COLO668 (cell line): Measurements from ENCODE around the gene EEFSEC.

Experiments
- DNase-seq: peaks from one replicate; lab custom pipeline; 2025; ENCODE audit not compliant: unreplicated experiment; lab: John Stamatoyannopoulos, UW

Gene EEFSEC

DNA sequence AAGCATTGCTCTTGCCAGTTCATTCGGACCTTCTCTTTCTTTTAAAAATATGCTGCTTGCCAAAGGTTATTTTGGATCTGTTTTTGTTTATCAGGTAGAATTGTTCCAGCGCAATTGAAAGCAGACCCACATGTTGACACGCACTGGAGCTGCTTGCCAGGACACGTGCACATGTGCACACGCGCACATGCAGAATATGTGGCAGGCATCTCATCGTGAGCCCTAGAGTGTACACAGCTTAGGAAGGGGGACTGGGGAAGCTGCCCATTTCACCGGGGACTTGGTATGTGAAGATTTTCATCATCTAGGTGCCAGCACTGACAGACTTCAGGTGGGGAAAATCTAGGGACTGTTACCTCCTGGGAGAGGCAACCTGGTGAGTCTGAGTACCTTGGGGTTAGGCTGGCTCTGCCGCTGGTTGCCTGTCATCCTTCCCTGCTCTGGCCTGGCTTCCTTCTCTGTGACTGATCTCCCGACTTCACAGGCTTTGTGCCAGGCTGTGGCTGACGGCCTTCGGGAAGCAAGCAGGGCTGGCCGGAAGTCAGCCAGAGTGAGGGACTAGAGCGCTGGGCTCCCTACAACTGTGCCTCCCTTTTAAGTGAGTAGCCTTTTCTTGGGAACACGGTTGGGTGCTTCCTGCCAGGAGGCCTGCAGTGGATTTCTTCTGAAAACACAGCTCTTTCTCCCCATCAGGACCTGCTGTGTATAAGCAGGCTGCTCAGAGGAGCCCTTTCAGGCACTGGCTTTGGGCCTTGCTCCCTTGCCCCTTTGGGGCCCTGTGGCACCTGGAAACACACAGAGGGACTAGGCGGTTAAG, 129.3 kb downstream of the EEFSEC start:
- no peak for DNase-seq

DNA sequence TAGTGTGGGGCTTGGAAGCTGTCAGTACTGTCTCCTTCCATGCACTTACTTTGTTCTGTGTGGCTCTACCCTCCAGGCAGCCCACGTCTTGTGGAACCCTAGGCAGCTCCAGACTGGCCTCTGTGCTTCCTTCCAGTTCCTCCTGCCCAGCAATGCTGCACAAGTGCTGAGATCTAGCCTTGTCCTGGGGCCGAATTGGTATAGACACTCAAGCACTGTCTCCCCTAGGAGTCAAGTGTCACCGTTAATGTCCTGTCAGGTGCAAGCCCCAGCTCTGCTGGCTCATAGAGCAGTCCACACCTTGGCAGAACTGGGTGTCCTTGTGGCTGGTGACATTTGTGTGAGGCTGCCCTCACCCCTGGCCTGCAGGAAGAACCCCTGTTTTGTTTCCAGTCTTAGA, 130.1 kb downstream of the EEFSEC start:
- no peak for DNase-seq

DNA sequence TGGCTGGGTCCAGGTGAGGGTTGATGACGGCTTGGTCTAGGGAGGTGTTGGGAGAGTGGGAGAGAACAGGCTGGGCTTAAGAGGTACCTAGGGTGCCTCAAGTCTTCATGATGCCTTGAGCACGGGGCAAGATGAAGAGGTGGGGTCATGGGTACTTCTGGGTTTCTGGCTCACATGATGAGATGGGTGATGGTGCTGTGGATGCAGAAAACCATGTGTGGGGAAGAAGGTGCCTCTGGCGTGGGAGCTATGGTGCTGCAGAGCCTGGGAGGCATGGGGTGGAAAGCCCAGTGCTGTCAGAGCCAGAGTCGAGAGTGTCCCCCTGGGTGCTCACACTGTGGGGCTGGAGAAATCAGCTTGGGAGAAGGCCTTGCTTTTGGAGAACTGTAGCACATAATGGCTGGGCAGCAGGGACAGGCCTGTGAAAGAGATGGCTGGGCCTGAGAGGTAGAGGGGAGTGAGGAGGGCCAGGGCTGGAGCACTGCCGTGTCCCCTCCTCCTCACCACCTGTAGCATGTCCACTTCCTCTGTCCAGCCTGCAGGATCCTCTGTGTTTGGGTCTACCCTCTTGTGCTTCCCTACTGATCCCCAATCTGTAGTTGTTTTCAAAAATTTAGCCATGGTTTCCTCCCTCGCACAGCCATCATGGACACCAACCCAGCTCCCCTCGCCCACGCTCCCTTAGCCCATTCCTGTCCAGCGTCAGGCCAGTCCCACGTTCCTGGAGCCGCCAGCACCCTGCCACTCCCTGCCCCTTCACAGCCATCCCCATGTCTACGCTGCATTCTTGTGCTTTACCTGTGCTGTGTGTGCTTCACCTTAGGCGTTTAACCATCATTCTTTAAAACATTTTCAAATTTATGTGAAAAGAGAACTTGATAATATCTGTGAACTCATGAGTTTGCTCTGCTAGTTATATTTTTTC, 132.0 kb downstream of the EEFSEC start:
- no peak for DNase-seq

DNA sequence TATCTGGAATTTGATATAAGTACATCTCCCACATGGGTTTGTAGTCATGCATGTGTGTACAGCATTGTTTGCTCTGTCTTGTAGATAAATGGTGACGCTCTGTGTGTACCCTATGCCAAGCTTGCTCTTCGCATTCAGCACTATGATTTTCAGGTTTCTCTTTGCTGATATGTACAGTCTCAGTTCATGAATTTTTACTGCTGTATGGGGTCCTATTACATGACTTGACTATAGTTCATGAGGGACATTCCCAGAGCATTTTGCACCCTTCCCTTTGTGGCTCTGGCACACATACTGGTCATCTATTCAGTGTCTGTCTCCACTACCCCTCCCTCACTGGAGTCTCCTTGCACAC, 132.7 kb downstream of the EEFSEC start:
- no peak for DNase-seq

DNA sequence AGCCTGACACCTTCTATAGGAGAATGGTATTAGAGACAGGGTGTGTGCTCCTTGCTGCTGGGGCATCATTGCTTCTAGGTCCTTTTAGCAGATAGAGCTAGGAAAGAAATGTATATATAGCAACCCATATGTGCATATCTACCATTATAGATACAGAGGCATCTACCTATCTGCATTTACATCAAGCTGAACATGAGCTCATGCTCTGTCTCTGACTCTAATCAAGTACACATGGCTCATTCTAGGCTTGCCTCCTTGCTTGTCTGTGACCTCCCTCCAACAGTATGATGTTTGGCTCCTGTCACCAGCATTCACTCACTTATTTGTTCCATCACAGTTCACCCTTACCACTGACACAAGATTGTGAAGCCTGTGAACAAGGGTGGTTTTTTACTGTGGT, 133.4 kb downstream of the EEFSEC start:
- DNase-seq, result no peak

DNA sequence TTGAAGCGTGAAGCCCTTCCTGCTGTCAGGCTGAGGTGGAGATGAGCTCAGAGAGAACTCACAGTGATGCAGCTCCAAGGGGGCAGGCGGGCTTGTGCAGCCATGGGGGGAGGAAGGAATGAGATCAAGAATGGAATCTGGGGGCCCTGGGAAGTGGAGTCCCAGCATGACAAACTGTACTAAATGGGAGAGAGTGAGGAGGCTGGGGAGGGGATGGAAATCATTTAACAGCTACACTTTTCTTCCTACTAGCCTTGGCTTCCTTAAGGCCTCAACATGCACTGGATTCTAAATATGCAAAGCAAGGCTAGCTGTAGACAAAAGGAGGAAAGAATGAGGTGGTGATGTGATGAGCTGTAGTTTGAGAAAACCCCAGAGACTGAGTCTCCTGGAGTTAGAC, 133.9 kb downstream of the EEFSEC start:
- DNase-seq, result no peak

DNA sequence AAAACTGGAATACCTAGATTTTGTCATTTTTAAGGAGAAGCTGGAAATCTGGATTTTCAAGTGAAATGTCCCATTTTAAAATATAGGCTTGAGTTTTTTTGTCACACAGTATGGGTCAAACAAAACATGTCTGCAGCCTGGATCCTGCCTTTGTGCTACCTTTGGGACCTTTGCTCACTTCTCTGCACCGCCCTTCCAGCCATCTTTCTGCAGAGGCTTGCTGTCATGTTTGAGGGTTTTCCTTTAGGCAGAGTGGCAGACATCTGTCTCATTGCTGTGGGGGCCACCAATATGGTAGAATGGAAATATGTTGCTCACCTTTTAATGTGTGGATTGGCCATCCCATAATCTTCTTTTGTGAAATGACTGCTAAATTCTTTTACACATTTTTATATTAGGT, 136.3 kb downstream of the EEFSEC start:
- DNase-seq, result no peak

DNA sequence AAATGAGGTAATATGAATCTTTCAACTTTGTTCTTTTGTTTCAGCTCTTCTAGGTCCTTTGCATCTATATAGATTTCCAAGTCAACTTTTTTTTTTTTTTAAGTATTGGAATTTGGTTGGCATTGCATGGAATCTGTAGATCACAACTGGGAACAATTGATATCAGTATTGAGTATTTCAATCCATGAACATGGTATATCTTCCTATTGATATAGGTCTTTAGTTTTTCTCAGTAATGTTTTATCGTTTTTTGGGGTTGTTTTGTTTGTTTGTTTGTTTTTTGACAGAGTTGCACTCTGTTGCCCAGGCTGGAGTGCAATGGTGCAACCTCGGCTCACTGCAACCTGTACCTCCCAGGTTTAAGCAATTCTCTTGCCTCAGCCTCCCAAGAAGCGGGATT, 137.2 kb downstream of the EEFSEC start:
- DNase-seq, result no peak

DNA sequence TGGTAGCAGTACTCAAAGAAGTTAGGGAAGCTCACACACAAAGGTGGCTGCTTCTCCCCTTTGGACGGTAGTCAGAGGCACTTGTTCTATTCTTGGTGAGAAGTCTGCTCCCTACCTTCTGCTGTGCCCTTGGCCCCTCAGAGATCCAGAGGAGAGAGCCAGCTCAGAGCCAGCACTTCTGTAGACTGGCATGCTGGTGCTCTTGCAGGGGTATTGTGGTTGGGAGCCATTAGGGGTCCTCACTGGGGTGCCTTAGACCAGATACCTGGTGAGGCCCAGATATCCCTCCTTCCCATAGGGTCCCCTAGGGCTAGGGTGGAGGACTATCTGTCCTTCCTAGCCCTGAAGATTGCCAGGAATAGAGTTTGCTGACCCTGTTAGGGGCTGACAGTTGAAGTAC, 140.6 kb downstream of the EEFSEC start:
- no peak for DNase-seq

DNA sequence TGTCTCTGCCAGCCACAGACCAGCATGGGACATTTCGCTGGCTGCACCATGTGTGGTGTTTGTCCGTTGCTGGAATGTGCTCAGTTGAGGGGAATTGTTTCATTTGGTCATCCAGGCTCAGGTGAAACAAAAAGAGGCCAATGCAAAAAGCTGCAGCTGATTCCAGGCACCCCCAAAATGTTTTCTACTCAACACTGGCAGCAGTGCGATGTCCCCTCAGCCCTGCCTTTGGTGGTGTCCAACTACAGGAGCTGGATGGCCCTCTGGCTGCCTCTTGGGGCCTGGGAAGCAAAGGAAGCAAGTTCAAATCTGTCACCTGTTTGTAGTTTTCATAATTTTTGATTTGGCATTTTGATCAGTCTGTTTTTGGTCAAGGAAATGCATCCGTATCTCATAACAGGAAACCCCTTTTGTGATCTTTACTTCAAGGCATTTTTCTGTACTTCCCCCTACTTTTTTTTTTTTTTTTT, 141.8 kb downstream of the EEFSEC start:
- DNase-seq, result no peak

DNA sequence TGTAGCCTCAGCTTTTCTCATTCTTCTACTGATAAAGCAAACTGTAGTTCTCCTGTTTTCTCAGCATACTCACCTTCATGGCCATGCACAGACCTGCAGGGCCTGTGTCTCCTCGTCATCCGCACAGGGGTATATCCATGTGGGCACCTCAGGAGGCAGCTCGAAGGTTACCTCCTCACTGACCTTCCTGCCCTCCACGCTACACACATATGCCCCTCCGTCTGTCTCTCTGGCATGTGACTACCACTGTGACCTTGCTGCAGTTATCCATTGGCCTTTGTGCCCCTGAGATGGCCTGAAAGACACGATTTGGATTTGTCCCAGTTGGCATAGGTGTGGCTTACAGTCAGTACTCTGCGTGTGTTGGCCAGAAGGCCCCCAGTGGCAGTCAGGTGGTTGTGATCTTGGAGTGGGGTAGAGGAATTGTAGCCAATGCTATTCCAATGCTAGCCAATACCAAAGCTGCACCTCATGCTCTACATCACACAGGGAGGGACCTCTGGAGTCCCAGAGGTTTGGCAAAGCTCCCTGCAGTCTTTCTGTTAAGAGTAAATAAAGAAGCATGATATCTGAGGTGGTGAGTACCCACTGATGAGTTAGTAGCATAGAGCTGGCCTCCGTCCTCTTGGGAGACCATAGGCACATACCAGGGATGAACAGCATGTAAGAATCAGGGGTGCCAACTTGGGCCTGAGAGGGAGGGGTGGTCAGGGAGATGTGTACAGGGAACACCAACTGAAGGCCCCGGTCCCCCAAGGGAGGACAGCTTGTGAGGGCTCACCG, 143.4 kb downstream of the EEFSEC start:
- DNase-seq, result no peak

DNA sequence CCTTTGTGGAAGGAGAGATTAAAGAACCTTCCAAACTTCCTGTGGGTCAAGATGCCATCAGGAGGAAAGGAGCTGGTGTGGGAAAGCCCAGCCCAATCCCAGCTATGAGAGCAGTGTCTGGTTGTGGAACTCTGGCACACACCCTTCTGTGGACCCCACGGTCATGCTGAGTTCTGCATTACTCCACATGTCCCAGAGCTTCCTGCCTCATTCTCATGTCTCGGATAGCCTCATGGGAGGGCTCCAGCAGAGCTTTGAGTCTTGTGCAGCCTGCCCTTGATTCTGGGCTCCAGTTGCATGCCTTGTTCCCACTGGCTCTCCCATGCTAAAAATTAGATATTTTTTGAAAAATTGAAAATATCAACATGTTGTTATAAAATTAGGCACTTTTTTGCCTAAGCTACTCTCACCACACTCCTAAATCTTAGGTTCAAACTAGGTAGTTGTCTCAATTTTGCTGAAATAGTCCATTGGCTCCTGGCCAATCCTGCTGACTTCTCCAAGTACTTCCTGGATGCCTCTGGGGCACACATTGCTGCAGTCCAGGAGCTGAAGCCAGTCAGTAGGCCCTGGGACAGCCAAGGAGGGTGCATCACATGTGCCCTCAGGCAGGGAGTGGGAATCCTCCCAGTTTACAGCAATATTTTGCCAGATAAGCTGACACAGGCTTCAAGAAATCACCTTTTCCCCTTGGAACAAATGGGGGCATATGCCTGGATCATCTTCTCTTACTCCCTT, 144.3 kb downstream of the EEFSEC start:
- no peak for DNase-seq

DNA sequence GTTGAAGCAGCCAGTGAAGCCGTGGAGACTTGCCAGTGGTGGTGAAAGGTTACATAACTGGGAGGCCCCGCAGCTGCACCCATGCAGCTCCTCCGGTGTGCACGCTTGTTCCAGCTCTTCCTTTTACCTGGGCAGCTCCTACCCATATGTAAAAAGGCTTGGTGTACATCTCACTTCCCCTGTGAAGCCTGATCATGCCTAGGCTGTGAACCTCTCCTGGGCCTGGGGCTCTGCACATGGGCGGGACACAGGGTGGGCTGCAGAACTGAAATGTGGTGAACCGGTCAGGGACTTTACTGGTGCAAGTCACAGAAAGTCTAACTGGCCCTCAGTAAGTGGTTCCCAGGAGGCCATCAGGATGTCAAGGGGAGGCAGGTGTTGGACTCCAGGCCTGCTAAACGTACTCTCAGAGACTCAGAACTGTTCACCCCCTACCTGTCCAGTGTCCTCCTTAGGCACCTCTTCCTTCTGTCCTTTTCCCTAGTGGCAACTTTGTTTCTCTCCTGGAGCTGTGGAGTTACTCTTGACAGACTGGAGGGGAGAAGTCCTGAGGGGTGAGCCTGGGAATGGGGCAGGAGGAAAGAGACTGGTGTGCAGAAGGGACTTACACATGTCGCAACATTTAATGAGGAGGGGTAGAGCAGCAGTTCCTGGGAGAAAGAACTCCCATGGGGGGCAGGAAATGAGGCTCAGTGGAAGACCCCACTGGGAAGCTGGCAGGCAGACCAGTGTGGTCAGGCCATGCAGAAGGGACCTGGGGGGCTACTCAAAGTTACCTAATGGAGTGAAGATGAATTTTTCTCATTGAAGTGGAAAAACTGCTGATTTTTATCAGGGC, 148.1 kb downstream of the EEFSEC start:
- no peak for DNase-seq

DNA sequence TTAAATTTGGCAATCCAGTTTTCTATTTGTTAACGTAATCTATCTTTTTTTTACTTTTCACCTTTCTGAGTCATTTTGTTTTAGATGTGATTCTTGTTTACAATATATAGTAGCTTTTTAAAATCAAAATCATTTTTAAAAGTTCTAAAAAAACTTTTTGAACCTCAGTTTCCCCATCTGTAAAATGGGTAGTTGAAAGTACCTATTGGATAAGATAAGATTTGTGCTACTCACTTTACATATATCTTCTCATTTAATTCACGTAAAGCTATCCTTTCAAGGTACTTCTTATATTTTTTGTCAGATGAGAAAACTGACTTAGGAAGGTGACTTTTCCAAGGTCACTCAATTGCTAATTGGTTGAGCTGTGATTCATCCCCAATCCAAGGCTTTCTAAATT, 153.2 kb downstream of the EEFSEC start:
- DNase-seq, result no peak

DNA sequence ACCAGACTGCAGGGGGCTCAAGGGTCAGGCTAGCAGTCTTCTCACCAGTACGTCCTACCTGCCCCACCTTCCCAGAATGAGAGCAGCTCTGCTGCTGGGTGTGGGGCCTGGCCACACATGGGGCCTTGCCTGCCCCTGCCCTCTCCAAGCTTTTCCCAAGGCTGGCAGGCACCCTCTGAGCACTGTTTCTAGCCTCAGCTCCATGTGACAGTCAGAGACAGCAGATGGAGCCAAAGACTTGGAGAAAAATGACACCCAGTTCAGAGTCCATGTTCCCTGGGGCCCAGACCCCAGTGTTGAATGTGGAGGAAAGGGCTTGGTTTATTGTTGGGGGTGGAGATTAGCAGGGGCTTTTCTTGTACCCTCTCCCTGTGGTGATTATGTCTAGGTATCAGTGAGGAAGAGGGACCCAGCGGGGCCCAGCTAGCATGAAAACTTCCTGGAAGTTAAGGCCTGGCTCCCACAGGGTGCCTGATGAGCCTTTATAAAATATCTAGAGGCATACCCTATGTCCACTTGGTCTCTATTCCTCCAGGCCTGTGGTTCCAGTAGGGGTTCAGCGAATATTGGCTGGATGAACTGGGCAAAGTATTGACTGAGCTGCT, 153.8 kb downstream of the EEFSEC start:
- DNase-seq, result peak; percentile 10

DNA sequence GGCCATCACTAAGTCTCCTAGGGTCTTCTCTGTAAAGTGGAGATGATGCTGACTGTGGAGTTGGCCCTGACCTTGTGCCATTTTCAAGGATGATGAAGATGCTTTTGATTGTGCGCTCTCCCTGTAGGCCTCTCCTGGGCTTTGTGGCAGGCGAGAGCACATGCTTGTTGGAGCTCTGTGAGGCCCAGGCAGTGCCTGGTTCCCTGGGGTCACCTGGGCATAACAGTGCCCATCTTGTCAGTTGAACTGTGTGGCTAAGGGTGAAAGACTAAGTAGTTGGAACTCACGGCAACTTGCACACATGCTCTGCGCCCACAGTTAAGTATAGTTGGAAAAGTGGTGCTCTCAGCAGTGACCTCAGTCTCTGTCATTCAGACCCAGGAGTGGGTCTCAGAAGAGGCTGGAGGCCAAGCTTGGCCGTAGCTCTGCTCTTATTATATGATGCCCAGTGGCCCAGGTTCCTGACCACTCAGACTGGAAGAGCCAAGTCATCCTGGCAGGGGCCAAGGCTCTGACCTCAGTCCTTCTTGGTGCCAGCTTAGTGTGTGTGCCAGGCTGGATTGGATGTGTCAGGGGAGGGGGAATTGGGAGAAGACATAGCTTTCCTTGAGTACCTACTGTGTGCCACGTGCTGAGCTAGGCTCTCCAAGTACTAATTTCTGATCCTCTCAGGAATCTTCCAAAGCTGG, 154.6 kb downstream of the EEFSEC start:
- DNase-seq, result no peak

DNA sequence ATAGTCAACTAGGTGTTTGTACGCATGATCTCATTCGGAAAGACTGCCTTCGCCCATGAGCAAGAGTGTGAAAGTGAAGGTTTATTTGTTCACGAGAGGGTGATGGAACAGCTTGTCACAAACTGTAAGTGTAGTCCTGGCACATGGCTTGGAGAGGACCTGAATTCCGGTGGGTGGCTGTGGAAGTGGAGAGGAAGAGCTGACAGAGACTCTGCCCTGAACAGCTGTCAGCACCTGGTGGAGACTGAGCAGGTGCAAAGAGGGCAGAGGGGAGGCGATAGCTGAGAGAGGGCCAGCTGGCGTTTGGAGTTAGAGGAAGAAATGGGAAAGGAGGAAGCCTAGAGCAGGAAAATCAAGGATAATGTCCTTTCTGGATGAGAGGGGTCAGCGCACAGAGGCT, 155.7 kb downstream of the EEFSEC start:
- peak; percentile 85 for DNase-seq

DNA sequence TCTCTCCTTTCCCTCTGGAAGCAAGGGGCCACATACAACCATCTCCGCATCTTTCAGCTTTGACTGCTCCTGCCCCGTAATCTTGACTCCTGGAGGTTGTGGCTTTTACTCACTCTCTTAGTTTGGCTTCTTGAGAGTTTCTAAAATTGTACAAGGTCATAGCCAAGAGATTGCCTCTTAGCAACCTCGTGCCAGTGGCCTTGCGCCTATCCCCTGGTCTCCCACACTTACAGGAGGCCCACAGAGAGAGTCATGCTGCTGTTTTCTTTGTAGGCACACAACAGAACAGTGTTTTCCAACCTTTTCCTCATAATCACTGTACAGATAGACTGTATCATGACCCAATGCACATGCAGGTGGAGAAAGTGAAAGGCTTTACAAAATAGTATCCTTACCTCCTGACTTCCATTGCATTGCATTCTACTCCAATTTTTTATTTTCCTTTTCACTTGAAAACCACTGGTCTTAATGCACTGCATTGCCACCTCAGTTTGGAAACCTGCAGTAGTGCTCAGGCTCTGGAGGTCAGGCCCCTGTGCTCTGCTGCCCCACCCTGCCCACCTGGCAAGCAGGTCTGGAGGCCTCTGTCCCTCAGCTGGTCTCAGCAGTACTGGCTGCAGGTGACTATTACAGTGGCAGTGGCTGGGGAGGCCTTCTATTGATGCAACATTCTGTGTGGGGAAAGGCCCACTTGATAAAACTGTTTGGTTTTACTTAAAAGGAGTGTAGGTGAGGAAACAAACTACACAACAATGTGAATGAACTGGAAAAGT, 157.2 kb downstream of the EEFSEC start:
- DNase-seq, result peak; percentile 20
